GM18858 (cell line): ENCODE measurements around the gene SLC2A5.
"Not testable (repeated sequence)": the region's sequence is repeated elsewhere in the genome, so short reads cannot be mapped to it uniquely, and the experiment has no call there.

Experiments
- ATAC-seq: cut with Tn5 transposase; IDR thresholded peaks from one replicate; pipeline ENCODE4 v1.9.1; 2021; ENCODE audit not compliant: unreplicated experiment

Gene SLC2A5

DNA sequence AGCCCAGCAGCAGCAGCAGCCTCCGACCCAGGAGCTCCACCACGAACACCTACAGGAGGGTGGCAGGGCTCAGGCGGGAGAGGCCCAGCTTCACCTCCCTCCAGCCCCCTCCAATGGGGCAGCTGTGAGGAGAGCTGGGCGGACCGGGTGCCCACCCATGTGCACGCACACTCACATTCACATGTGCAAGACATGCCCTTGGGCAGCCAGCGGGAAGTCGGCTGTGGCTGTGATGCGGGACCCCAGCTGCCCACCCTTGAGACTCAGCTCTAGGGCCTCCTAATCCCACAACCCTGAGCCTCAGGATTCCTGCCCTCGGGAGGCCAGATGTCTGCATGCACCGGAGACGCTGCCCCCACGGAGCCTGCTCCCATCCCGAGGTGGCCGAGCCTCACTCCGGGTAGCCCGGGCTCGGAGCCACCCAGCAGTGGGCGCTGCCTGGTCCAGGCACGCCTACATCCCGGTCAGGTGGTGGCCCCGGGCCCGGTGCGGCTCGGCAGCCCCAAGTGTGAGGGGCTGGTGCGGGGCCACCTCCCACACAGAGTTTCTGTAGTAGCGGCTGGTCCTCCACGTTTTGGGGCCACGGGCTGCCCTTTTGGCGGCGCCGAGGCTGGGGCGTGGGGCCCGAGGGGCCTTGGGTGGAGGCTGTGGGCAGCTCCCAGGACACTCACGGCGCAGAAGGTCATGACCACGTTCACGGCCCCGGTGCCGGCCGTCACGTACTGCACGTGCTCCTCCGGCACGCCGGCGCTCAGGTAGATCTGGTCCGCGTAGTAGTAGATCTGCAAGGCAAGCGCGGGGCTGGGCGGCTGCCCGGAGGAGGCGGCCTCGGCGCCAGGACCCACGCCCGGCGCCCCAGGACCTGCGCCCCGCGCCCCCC, 30.3 kb downstream of the SLC2A5 start:
- ATAC-seq = no peak

DNA sequence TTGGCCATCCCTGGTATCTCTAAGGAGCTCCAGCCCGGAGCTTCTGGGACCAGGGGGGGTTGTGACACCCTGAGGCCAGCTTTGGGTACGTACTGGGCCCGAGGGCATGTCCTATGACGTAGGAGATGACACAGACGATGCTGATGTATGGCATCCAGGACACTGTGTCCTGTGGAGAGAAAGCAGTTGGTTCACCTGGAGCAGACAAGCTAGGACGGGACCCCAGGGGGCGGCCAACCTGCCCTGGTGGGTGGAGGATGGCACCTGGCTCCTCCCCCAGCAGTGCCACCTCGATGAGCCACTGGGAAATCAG, 31.1 kb downstream of the SLC2A5 start:
- no peak for ATAC-seq

DNA sequence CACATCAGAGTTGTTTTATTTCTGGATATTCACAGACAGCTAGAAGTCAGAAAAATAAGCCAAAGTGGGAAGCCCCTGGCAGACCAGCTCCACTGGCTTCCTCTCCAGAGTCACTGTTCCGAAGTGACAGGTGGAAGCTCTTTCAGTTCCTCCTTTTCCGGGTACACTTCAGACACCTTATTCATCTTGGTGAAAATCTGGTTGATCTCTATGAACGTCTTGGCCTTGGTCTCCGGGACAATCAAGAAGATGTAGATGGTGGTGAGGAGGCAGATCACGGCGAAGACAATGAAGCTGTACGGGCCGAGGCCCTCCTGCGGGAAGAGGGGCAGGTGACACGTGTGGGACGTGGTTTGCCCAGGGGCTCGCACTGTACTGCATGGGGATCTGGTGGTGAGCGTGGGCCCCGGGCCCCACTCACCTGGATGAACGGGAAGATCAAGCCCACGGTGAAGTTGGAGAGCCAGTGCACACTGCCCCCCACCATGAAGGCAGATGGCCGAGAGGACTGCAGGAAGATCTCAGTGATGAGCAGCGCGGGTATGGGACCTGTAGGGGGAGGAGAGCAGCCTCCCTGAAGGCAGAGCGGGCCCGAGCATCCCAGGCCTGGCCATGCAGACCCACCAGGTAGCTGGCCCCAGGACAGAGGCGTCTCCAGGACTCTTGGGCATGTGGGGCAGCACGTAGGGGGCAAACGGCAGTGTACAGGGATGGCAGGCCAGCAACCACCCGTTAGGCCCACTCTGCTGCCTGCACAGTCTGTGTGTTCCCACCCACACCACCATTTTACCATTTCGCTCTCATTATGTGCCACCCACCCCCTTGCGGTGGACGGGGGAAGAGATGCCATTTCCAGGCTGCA, 31.7 kb downstream of the SLC2A5 start:
- no peak for ATAC-seq

DNA sequence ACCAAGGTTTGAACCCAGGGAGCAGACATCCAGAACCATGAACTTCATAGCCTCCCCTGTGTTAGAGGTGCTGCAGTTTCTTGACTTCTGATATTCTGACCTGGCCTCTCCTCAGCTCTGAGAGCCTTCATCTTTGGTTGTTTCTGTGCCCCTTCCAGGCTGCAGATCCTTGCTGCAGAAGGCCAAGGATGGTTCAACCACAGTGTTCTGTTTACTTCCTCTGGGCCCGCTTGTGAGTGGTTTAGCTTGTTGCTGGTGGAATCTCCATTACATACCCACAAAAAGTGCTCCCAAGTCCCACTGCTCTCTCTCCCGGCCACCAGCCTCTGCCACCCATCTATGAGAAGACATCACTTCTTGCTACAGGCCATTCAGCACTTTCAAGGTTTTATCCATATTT, 34.2 kb downstream of the SLC2A5 start:
- ATAC-seq = no peak

DNA sequence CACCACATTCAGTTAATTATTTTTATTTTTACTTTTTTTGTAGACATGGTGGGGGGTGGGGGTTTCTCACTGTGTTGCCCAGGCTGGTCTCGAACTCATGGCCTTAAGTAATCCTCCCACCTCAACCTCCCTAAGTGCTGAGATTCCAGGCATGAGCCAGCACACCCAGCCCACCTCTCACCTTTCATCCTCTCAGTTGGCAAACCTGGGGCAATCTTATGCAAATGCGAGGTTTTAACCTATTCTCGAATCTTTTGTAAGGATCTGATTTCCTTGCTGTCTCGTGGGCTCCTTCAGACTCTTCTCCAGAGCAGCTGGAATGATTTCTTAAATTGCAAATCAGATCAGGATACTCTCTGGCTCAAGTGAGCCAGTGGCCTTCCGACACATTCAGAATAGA, 36.1 kb downstream of the SLC2A5 start:
- ATAC-seq = no peak

DNA sequence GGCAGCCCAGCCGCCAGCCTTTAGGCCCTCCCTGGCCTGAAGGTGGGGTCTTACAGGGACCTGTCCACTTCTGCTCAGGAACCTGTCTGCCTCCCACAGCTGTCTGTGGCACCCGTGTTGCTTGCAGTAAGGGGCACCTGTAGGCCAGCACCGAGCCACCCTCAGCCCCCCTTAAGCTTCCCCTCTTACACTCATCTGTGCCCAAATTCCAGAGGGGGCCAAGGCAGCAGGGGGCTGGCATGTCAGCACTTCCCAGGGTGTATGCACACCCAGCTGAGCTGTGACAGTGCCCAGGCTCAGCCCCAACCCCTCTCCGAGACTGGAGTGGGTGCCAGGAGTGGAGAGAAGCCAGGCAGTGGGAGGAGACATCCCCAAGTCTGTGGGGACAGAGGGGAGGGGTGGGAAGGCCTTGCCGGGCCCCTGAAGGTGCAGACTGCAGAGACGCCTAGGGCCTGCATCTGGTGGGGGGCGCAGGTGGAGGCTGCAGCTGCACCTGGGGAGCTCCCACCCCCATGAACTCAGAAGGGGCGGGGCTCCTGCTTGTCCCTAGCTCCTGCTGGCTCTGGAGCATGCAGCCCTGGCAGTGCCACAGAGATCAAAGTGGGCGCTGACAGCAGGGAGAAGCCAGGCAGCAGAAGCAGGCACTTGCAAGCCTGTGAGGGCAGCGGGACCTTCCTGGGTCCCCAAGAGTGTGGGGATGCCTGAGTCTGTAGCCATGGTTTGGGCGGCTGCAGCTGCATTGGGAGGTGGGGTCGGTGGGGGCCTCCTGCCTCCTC, 37.8 kb downstream of the SLC2A5 start:
- ATAC-seq = no peak

DNA sequence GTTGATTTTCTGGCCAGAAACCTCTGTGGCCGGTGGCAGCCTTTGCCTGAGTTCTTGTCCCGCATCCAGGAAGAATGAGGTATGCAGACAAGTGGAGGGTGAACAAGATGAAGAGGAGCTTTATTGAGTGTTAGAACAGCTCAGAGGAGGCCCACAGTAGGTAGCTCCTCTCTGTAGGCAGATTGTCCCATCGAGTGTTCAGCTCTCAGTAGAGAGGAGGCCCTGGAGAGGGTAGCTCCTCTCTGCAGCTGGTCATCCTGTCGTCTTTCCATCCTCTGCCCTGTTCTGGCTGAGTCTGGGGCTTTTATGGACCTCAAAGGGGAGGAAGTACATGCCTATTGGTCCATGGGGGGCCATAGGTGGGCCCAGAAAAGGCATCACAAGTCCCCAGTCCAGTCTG, 38.4 kb downstream of the SLC2A5 start:
- not testable (repeated sequence) for ATAC-seq

DNA sequence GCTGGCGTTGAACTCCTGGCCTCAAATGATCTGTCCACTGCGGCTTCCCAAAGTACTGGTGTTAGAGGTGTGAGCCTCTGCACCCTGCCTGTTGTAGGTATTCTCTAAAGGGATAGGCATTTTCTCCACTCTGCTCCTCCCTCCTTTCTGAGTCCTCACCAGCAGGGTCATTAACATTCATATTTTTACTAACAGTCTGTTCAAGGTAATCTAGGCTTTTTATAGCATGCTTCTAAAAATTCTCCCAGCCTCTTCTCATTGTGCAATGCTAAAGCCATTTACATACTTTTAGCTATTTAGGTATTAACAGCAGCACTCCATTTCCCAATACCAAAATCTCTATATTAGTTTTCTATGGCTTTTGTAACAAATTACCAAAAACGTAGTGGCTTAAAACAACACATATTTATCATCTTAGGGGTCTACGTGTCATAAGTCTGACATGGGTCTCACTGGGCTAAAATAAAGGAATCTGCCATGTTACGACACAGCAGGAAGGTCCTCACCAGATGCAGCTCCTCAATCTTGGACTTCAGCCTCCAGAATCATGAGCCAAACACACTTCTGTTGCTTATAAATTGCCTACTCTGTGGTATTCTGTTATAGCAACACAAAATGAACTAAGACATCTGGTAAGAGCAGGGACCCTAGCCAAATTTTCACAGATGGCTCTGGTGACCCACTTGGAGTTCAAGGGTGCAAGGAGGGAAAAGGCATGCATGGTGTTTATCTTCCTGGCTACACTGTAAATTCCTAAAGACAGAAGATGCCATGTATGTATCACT, 40.3 kb downstream of the SLC2A5 start:
- no peak for ATAC-seq

DNA sequence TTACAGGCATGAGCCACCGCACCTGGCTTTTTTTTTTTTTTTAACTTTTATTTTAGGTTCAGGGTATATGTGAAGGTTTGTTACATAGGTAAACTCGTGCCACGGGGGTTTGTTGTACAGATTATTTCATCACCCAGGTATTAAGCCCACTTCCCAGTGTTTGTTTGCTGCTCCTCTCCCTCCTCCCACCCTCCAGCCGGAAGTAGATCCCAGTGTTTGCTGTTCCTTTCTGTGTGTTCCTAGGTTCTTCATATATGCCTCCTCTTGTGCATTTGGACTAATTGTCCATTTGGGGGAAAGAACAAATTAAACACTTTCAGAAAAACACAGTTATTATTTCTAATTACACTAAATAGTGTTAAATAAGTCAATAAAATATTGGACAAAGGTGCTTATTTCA, 42.1 kb downstream of the SLC2A5 start:
- no peak for ATAC-seq

DNA sequence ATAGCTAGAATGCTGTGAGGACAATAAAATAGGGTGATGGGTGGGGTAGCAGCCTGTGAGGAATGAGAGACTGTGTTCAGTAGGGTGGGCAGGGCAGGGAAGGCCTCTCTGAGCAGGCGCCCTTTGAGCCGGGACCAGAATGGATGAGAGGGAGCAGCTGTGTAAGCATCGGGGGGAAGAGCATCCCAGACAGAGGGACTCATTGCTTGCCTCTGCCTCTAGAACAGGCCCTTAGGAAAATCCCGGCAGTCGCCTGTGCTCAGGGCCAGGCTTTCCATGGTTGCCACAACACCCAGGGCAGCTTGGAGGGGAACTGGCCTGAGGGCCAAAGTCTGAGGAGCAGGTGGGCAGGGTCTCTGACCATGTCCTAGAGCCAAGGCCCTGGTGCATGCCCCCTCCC, 44.0 kb downstream of the SLC2A5 start:
- no peak for ATAC-seq

DNA sequence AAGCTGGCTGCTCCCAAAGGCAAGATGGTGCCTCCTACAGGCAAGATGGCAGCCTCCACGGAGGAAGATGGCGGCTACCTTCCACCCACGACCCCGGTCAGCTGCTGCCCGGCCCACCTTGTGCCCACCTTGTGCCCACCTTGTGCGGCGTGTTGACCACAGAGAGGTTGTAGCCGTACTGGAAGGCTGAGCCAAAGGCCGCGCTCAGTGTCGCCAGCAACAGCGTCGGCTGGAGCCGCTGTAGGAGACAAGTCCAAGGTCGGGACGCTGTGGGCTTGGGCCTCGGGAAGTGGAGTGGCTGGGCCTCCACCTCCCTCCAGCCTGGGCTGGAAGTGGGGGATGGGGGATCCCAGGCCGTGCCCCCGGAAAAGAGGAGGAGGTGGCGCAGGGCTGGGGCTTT, 44.6 kb downstream of the SLC2A5 start:
- ATAC-seq = no peak

DNA sequence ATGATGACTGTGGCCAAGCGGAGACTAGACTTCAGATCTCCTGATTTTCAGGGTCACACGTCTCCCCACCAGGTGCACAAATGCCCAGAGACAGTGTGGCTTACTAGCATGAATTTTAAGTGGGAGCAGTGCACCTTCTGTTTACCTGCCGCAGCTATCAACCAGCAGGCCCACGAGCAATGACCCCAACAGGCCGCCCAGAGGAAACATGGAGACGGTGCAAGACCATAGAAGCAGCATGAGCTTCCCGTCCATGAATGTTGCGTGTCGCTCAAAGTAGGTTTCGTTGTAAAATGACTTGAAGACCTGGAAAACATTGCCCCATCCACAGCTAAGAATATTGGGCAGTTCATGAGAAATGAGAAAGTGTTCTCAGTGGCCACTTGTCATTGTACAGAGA, 46.7 kb downstream of the SLC2A5 start:
- no peak for ATAC-seq

DNA sequence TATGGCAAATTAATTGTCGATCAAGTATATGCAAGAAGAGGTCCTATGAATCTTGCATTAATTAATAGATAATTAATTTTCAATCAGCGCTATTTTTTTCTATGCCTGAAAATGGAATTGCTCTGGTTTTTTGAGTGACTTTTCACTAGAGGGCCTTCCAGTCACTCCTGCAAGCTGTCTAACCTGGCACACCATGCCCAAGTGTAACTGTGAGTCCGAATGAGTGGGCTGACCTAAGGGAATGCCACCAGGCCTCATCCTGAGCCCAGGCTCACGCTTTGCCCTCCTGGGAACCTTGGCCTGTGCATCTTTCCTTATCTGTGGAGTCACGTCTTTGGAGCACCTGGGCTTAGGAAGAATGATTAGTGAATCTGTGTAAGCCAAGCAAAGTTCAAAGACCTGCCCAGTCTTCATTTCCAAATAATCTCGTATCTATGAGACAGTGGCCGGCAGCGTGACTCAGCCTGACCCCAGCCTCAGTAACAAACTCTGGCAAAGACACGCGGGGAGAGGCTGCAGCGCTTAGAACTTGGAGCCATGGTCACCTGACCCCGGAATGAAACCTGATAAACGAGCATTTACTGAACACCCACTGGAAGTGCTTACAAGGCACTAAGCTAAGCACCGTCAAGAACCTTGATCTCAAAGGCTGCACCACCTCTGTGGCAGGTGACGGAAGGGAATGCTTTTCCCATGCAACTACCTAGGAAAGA, 47.3 kb downstream of the SLC2A5 start:
- ATAC-seq = not testable (repeated sequence)

DNA sequence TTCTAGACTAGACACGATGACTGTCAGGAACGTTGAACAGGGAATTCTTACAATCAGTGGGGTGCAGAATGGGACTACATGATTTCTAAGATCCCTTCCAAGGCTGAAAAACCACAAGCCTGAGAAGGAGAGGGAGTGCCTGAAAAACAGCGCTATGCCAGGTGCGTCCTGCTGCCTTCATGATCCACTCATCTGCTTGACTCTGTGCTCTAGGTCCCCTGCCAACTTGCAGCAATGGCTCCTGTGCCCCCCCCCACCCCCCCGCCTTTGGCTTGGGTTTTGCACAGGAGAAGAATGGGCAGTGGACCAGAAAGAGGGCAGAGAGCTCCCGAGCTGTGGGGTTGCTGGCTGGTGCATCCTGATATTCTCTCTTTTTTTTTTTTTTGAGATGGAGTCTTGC, 49.1 kb downstream of the SLC2A5 start:
- ATAC-seq = no peak

DNA sequence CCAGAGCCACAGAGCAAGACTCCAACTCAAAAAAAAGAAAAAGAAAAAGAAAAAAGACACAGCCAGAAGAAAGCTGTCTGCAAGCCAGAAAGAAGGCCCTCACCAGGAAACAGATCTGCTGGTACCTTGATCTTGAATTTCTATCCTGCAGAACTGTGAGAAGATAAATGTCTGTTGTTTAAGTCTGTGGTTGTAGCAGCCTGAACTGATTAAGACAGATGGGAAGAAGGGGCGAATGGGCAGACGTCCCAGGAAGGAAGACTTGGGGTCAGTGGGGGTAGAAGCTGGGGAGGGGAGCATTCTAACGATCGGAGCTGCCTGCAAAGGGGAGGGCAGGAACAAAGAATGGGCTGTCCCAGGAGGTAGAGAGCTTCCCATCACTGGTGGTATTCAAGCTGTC, 49.5 kb downstream of the SLC2A5 start:
- ATAC-seq = no peak

DNA sequence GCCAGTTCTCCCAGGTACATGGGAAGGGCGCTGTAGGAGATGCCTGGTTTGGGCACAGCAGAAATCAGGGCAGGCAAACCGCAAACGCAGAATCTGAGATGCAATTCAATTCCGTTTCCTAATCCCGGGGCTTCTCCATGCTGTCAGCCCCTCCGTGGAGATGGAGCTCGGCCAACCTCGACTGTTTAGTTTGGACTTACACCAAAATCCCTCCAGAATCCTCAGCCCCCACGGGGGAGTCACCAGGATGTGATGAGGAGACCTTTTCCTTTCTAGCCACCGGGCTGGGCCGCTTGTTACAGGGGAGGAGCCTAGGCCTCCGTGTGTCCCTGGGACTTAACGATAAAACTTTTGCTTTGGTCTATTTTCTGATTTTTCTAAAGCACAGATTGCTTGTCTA, 51.1 kb downstream of the SLC2A5 start:
- no peak for ATAC-seq

DNA sequence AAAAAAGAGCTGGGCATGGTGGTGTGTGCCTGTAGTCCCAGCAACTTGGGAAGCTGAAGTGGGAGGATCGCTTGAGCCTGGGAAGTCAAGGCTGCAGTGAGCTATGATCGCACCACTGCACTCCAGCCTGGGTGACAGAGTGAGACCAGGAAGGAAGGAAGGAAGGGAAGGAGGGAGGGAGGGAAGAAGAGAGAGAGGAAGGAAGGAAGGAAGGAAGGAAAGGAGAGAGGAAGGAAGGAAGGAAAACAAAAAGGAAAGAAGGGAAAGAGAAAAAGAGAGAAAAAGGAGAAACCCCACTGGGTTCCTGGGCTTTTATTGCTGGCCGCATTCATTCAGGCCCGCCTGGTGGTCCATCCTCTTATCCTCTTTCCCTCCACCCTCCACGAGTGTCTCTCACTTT, 53.0 kb downstream of the SLC2A5 start:
- ATAC-seq = no peak

DNA sequence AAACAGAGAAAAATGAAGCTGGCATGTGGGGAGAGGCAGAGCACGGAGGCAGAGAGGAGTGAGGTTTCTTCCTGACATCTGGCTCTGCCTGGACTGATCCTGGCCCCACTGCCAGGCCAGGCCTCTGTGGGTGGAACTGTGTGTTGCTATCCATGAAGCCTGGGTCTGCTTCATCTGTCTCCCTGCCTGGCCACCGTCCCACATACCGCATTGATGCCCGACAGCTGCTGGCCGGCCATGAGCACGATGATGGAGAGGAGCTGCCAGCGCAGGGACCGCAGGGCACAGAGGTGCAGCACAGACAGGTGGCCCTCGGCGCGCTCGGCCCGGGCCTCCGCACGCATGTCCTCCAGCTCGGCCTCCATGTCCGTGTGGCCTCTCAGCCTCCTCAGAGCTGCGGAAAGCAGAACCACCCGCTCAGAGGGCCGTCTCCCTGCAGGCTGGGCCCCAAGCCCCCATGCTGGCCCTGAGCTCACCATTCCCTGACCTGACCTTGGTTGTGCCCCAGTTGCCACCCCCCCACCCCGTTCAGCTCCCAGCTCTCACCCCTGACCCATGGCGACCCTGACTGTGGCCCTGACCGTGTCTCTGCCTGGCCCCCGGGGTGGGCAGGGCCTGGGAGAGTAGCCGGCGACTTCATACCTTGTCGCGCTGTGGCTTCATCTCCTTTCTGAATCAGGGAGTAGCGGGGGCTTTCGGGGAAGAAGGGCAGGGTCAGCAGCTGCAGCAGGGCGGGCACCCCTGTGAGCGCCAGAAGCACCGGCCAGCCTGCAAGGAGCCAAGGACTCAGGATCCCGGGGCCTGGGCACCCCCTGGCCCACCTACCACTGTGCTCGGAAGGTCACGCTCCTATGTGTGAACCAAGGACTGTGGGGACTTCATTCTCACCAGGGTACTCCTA, 54.7 kb downstream of the SLC2A5 start:
- no peak for ATAC-seq

DNA sequence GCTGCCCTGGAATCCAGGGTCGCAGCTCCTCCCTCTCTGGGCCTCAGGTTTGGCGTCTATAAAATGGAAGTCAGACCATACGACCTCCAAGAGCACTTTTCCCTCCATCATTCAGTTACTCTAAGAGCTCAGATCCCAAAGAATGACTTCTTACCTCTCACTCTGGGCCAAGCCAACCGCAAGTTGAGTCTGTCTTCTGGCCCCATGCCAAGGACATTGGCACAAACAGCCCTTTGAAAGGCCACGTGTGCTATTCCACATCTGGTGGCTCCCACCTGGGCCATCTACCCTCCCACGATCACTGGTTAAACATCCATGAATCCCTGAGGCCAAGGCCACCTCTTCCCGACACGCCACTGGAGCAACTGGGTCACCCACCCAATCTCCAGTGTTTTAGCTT, 55.6 kb downstream of the SLC2A5 start:
- ATAC-seq = no peak
